ENCODE measurements around the gene FRMD4A.

DNA sequence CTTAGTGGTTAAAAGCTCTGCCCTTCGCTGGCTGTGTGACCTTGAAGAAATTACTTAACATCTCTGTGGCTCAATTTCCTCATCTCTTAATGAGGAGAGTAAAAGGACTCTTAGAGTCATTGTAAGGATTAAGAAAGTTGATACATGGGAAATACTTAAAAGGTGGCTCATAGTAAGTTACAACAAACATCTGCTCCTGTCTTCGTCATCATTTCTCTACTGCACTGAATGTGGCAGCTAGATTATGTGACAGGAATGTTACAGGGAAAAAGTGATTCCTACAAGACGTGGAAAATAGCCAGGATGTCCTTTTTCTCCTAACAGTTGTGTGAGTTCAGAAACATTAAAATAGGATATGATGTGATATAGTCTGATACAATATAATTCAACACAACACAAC lies 184.7 kb downstream of the FRMD4A start:
- TF ChIP-seq, protein P1, sequence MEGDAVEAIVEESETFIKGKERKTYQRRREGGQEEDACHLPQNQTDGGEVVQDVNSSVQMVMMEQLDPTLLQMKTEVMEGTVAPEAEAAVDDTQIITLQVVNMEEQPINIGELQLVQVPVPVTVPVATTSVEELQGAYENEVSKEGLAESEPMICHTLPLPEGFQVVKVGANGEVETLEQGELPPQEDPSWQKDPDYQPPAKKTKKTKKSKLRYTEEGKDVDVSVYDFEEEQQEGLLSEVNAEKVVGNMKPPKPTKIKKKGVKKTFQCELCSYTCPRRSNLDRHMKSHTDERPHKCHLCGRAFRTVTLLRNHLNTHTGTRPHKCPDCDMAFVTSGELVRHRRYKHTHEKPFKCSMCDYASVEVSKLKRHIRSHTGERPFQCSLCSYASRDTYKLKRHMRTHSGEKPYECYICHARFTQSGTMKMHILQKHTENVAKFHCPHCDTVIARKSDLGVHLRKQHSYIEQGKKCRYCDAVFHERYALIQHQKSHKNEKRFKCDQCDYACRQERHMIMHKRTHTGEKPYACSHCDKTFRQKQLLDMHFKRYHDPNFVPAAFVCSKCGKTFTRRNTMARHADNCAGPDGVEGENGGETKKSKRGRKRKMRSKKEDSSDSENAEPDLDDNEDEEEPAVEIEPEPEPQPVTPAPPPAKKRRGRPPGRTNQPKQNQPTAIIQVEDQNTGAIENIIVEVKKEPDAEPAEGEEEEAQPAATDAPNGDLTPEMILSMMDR (IDR thresholded peaks at IDR 0.05), result no peak
- no peak for TF ChIP-seq POLR2A (IDR thresholded peaks at IDR 0.05)
